ENCODE results near the gene EPB41L1.

EPB41L1 gene

GRCh38 chr20:36145877-36146707, 8.4 kb upstream of the EPB41L1 start:
- no peak for DNase-seq (ENCODE audit: low read depth)
- TF ChIP-seq CTCF (IDR thresholded peaks at IDR 0.05; ENCODE audit: low read length, missing control alignments), result no peak
- no peak overlapping the region for H3K4me3 ChIP-seq (replicated peaks; ENCODE audit: low read depth, low read length)

- H3K4me3 ChIP-seq (replicated peaks; ENCODE audit: low read depth, low read length), result no peak overlapping the region
- DNase-seq (ENCODE audit: low read depth), result peak; percentile 86
- no peak for TF ChIP-seq CTCF (IDR thresholded peaks at IDR 0.05; ENCODE audit: low read length, missing control alignments)
Measured at GRCh38 chr20:36147690-36148089, 6.8 kb upstream of the EPB41L1 start.

DNA sequence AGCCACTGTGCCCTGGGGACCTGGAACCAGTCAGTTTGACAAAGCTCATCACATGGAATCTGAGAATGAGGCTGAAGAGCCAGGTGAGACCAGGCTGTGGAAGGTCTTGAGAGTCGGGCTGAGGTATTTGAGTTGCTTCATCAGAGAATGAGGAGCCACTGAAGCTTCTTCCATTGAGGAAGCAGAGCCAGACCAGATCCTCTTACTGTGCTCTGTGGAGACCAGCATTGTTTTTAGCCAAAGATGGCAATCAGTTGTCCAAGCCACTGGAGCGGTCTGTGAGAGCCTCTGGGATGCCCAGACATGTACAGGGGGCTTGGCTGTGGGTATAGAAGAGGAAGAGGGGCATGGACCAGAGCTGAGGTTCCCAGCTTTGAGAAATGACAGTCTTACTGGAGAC, 6.1 kb upstream of the EPB41L1 start:
- no peak for TF ChIP-seq CTCF (IDR thresholded peaks at IDR 0.05; ENCODE audit: low read length, missing control alignments)
- DNase-seq (ENCODE audit: low read depth), result no peak
- no peak overlapping the region for H3K4me3 ChIP-seq (replicated peaks; ENCODE audit: low read depth, low read length)

DNA sequence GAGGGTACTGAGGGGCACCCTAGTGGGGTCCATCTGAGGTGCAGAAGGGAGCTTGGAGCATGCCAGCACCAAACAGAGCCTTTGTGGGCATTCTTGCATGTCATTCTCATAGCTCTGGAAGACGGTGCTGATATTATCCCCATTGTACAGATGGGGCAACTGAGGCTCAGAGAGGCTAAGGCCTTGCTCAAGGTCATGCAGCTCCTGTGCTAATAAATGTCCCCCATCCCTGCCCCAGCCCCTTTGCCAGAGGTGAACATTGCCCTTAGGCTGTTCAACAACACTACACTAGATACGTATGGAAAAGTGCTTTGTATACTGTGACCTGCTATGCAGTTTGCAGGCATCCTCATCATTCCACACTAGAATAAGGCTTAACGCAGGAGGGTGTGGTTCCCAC, 5.5 kb upstream of the EPB41L1 start:
- DNase-seq (ENCODE audit: low read depth), result no peak
- no peak overlapping the region for H3K4me3 ChIP-seq (replicated peaks; ENCODE audit: low read depth, low read length)
- TF ChIP-seq CTCF (IDR thresholded peaks at IDR 0.05; ENCODE audit: low read length, missing control alignments), result no peak

- no peak overlapping the region for H3K4me3 ChIP-seq (replicated peaks; ENCODE audit: low read depth, low read length)
- DNase-seq (ENCODE audit: low read depth), result no peak
- TF ChIP-seq CTCF (IDR thresholded peaks at IDR 0.05; ENCODE audit: low read length, missing control alignments), result no peak
Measured at GRCh38 chr20:36149469-36149868, 5.1 kb upstream of the EPB41L1 start.

DNA sequence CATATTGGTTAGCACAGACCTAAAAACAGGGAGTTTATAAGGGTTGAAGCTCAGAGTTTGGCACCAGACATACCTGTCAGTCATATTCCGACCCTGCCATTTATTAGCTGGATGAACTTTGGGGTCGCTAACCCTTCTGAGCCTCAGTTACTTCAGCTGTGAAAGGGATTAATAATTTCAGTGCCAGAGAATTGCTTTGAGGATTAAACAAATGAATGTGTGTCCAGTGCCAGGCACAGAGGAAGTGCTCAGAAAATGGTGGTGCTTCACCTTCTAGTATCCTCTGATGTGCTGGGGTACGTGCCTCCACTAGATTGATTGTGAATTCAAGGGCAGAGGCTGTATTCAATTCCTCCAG, 4.1 kb upstream of the EPB41L1 start:
- no peak overlapping the region for H3K4me3 ChIP-seq (replicated peaks; ENCODE audit: low read depth, low read length)
- no peak for TF ChIP-seq CTCF (IDR thresholded peaks at IDR 0.05; ENCODE audit: low read length, missing control alignments)
- no peak for DNase-seq (ENCODE audit: low read depth)

Data from fibroblast of pulmonary artery (primary cell).